Esophagus muscularis mucosa (tissue), 3 donors: ENCODE results near the gene GNPDA1.
"Not testable (repeated sequence)": the region's sequence is repeated elsewhere in the genome, so short reads cannot be mapped to it uniquely, and the experiment has no call there.

Experiments
- EP300 ChIP-seq: sonication (generic); formaldehyde crosslinking; IDR thresholded peaks from one replicate; pipeline ENCODE4 v1.6.1; 2017; ENCODE audit warnings: antibody characterized with exemption
- POLR2AphosphoS5 ChIP-seq, 2 donors: sonication (generic); formaldehyde crosslinking; IDR thresholded peaks; one replicate each; pipeline ENCODE4 v1.6.1; 2017; ENCODE audit warnings: antibody characterized with exemption in 2 of 2

GRCh38 chr5:142037599-142037998, 24.8 kb upstream of the GNPDA1 start:
- not testable (repeated sequence) for TF ChIP-seq EP300; POLR2AphosphoS5 (IDR thresholded peaks at IDR 0.05)
